Erythroblast (primary cell): ENCODE results near the gene ACMSD.
A peak's percentile ranks its signal among the peaks of the same experiment; 100 is the strongest.
"Not testable (repeated sequence)": the region's sequence is repeated elsewhere in the genome, so short reads cannot be mapped to it uniquely, and the experiment has no call there.

Experiments used
- DNase-seq, 2 experiments: peaks; one replicate each; lab custom pipeline; 2025; lab: John Stamatoyannopoulos, UW
- GATA1 ChIP-seq: IDR thresholded peaks from 2 replicates; pipeline ENCODE4 v1.6.1; 2011; ENCODE audit warnings: low read depth, mild to moderate bottlenecking, control low read depth, low read length, moderate library complexity
- POLR2A ChIP-seq: IDR thresholded peaks from 2 replicates; pipeline ENCODE4 v1.6.1; 2011; ENCODE audit warnings: mild to moderate bottlenecking, low read length

ACMSD gene

DNA sequence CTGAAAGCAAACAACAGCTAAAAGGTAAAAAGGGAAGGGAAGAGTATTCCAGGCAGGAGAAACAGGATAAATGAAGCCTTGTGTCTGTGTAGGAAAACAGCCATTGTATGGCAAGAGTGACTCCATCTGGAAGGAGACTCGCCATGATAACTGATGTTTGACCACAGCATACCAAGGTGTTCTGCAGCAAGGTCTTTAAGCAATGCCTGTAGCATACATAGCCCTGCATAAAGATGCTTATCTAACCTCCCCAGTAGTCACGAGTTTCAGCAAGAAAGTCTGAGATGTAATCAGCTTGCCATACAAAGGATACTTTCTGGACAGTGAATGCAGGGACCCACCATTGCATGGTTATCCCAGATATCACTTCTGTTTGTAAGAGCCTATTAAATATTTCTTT lies 68.3 kb downstream of the ACMSD start:
- DNase-seq: peak in 1 of 2 experiments; percentile 2

DNA sequence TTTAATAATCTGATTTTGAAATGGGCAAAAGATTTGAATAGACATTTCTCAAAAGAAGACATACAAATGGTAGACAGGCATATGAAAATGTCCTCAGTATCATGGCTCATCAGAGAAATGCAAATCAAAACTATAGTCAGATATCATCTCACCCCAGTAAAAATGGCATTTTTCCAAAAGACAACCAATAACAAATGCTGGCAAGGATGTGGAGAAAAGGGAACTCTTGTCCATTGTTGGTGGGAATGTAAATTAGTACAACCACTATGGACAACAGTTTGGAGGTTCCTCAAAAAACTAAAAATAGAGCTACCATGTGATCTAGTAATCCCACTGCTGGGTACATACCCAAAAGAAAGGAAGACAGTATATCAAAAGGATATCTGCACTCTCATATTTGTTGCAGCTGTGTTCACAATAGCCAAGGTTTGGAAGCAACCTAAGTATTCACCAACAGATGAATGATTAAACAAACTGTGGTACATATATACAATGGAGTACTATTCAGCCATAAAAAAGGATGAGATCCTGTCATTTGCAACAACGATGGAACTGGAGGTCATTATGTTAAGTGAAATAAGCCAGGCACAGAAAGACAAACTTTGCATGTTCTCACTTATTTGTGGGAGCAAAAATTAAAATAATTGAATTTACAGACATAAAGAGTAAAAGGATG lies 69.2 kb downstream of the ACMSD start:
- DNase-seq: not testable (repeated sequence)

More for the DNA sequence above, 68.3 kb downstream of the ACMSD start:
- no peak for TF ChIP-seq POLR2A
- TF ChIP-seq GATA1: no peak

DNA sequence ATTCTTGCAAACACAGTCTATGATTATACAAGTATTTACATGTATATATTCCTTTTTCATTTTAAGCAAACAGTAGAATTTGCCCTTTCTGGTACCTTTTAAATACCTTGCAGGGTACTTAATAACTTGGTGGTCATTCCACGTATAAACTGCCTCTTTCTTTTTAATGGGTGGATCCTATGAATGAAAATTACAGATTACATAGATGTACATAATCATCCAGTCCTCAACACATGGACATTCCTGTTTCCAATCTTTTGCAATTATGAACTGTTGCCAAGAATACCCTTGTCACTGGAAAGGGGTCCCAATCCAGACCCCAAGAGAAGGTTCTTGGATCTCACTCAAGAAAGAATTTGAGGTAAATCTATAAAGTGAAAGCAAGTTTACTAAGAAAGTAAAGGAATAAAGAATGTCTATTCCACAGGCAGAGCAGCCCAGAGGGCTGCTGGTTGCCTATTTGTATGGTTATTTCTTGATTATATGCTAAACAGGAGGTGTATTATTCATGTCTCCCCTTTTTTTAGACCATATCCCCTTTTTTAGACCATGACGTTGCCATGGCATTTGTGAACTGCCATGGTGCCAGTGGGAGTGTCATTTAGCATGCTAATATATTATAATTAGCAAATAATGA lies 72.5 kb downstream of the ACMSD start:
- no peak for TF ChIP-seq POLR2A
- TF ChIP-seq GATA1: no peak
- no peak for DNase-seq

DNA sequence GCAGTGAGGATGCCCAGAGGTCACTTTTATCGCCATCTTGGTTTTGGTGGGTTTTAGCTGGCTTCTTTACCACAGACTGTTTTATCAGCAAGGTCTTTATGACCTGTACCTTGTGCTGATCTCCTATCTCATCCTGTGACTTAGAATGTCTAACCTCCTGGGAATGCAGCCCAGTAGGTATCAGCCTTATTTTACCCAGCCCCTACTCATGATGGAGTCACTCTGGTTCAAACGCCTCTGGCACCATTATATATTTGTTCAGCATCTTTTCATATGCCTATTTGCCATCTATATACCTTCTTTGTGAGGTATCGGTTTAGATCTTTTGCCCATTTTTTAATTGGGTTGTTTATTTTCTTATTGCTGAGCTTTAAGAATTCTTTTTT lies 73.0 kb downstream of the ACMSD start:
- no peak for TF ChIP-seq POLR2A
- TF ChIP-seq GATA1: no peak
- DNase-seq: no peak

DNA sequence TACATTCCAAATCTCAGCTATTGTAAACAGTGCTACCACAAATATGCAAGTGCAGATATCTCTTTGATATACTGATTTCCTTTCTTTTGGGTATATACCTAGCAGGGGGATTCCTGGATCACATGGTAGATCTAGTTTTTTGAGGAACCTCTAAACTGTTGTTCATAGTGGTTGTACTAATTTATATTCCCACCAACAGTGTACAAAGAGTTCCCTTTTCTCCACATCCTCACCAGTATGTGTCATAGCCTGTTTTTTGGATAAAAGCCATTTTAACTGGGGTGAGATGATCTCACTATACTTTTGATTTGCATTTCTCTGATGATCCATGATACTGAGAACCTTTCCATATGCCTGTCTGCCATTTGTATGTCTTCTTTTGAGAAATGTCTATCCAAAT lies 73.9 kb downstream of the ACMSD start:
- DNase-seq: no peak
- TF ChIP-seq POLR2A (no peak), GATA1 (no peak)

DNA sequence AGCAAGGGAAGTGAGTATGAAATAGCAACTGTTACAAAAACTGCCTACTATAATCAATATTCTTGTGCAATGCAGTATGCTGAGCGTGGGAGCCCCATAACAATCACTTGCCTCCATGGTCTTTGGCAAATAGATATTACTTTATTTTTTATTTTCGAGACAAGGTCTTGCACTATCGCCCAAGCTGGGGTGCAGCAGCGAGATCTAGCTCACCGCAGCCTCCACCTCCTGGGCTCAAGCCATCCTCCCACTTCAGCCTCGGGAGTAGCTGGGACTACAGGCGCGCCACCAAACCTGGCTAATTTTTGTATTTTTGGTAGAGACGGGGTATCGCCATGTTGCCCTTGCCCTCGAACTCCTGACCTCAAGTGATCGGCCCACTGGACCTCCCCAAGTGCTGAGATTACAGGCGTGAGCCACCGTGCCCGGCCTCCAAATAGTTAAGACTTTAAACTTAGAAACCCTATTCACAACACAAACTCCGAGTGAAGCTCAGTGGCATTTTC lies 79.0 kb downstream of the ACMSD start:
- TF ChIP-seq GATA1: no peak
- TF ChIP-seq POLR2A: no peak
- peak in 1 of 2 experiments; percentile 58 for DNase-seq

DNA sequence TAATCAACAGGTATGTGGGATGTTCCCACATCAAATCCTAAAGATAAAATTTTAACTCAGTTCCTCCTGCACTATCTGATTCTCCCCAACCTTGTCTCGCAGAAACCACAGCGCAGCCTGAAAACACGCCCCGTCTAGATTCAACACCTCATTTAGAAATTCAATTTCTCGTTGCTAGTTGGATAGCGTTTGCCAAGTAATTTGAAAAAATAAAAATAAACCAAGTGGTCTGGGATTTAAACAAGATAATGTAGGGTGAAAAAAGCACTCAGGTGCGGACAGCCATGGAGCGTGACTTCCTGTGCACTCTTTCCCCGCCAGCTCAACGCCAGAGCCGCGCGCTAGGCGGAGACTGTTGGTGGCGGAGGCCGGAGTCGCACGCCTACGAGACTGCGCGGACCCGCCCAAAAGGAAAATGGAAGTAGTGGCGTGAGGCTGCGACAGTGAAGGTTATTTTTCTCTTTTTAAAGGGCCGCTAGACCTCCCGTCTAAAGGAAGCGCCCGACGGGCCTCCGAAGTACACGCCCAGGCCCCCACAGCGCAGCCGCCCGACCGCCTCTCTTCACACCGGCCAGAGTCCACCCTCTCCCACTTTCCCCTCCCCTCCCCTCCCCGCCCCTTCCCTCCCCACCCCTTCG lies 79.6 kb downstream of the ACMSD start:
- TF ChIP-seq POLR2A: peak; percentile 74
- TF ChIP-seq GATA1: no peak
- DNase-seq: no peak

DNA sequence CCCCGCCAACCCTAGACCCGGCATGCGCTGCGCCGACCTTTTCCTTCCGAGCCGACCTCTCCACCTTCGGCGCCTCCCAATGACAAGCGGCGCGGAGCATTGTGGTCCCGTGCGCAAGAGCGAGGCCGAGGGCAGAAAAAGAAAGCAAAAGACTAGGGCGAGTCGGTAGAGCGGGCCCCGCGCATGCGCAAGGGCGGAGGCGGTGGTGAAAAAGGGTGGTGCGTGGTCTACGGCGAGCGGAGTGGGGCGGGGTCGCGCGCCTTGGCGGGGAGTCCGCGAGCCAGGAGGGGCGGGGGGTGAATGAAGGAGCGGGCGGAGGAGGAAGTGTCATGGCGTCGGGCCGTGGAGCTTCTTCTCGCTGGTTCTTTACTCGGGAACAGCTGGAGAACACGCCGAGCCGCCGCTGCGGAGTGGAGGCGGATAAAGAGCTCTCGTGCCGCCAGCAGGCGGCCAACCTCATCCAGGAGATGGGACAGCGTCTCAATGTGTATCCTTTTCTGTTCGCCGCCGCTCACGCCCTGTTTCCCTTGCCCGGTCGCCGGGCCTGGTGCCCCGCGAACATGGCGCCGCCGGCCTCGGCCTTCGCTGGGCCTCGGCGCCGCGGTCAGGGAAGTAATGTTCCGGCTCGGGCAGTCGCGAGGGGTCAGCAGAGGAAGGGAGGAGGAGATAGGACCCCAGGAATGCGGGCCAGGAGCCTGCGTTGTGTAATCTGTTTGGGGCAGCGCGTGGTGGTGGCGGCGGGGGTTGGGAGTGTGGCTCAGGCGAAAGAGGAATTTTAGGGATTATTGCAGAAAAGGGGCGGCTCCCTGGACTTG lies 80.3 kb downstream of the ACMSD start, which contains the start of gene CCNT2:
Gene CCNT2, plus strand, starts transcription at position 297 of the 815 bp plus-strand sequence. Its CDS starts 33 bp downstream, at position 330.
- DNase-seq: peak; percentile 99
- peak; percentile 54 for TF ChIP-seq POLR2A
- no peak for TF ChIP-seq GATA1

DNA sequence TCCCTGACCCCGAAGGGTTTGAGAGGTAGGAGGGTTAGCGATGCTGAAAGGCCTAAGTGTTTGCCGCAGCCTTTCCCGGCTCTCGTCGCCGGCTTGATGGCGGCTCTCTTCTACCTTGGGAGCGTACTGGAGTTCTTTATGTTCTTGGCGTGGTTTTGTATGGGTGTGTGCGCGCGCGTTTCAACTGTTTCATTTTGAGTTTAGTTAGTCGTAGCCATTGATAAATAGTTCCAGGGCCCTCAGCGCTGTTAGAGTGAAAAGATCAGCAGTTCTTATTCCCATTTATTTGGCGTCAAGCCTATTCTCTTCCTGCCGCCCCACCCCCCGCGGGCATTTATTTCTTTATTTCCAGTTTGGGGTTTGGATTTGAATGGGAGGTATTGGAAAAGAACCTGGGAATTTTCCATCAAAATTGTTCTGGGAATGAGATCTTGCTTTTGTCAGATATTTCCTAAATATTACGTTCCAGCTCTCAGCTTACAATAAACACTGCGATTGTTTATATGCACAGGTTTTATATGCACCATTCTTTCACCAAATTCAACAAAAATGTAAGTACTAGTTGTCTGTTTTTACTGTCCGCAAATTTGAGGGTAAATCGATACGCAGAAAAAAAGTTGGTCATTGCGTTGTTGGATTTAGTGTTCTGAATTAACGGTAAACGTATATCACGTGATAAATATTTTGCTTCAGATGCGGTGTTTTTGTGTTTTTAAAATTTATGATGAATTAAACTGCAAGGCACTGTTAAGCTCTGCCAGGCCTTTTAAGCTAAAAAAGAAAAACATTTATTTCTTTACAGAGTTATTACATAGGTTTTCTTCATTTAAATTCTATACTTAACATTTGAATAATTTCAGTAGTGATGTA lies 81.2 kb downstream of the ACMSD start:
- DNase-seq: peak; percentile 87 to 89
- no peak for TF ChIP-seq GATA1
- TF ChIP-seq POLR2A: no peak

DNA sequence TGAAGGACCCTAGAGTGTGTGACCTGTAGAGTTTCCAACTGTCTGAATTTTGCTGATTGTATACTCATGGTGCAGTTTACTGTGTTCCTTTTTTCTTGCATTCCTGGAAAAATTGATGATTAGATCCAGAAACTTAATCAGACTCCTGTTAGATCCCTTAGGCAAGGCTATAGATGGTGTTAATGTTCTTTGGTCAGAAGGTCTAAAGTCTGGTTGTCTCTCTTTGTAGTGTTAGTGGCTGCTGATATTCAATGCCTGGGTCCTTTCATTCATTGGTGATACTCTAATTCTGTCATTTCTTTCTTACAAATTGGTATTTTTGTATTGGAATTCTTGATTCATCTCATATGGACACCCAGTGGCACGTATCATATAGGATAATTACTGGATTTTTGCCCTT lies 86.5 kb downstream of the ACMSD start:
- no peak for DNase-seq
- no peak for TF ChIP-seq POLR2A

DNA sequence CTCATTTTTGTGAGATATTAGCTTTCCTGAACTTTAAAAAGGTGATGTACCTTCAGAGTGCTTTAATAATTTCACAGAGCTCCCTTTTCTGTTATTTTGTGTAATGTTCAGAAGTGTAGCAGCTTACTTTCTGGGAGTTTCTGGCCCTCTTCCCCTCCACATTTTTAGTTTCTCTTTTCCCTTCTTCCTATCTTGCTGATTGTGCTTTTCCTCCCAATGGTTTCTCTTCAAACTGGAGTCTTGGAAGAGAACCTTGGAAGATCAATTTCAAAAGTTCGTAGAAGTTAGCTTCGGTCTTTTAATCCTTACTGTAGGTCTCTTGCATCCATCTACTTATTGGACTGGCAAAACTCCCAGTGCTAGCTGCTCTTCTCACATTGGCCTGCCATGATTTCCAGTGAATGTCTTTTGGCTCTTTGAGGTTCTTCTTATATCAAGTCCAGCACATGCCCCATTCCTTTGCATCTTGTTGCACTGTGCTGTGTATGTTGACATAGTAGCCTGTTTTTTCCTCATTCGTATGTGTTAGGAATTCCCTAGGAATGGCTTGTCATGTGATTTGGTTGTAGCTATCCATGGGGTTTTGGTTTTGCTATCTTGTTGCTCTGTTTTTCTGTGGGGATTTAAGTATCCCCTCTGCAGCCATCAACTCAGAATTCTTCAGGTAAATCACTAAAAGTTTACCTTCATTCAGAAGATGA lies 88.0 kb downstream of the ACMSD start:
- peak in 1 of 2 experiments; percentile 20 for DNase-seq
- TF ChIP-seq GATA1: no peak
- TF ChIP-seq POLR2A: no peak

DNA sequence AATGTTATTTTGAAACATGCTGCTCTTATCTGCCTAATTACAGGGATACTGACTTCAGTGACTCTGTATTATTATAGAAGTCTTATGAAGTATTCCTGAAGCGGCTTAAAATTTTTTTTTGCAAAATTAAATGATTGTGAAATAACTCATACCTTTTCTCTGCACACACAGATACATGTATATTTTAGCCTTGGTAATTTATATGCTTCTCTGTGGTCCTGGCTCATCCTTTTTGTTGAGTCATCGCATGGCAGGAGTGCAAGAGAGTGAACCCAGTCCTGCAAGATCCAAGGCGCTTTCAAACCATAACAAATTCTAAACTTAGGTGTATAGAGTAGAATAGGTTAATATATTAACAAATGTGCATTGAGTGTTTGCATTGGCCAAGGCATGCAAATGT lies 88.8 kb downstream of the ACMSD start:
- no peak for TF ChIP-seq GATA1
- no peak for TF ChIP-seq POLR2A
- DNase-seq: peak; percentile 18 to 48
